ENCODE data around the gene NRIP3. TPM values are rescaled to one million over a fixed set of nuclear protein-coding genes. Genes with fewer than 3 reads are reported as not detected.

The NRIP3 gene
- total and polyA plus RNA-seq, 4 experiments from 2014 or later, result 0.63 to 1.7 (median 1.2) TPM

DNA sequence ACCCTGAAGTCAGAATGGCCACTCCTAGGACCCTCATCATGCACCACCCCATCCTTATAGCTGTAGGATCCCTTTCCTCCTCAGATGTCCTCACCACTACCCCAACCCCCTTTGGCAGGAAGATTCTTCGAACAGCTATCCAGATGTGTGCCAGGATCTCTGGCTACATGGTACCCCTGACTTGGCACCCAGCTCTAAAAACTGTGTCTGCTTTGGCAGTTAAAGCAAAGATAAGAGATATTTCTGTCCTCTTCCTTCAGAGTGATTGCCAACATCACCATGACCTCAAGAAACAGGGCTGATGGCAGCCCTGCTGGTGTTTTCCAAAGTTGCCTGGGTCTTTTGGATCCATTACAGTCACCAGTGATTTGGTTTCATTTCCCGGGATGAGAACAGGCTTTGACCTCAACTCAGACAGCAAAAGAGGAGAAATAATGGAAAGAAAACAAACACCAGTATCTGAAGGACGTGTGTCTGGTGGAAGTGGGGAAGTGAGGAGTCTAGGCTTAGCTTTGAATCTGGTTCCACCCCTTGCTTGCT lies 4.3 kb upstream of the NRIP3 start:
- Mint-ChIP-seq H3K27ac (peak overlapping the region in 1 of 7 donors; percentile 49), H3K4me1 (peaks cover 6 to 13% (median 11%) of the 10 kb centered on the region in 4 donors), H3K36me3 (no peaks in the 10 kb centered on the region), H3K27me3 (peaks cover 2 to 6% of the 10 kb centered on the region in 2 donors), H3K9me3 (peaks cover 0 to 4% (median 0%) of the 10 kb centered on the region in 8 donors), H3K4me3 (no peak overlapping the region)
- no peaks in the 10 kb centered on the region for H3K36me3 ChIP-seq (ENCODE audit: insufficient read depth, low read length)
- intact Hi-C loops (cut with micrococcal nuclease), result no loop called here
- no peak overlapping the region for H3K27ac ChIP-seq (ENCODE audit: low read depth, low read length)
- no peaks in the 10 kb centered on the region for H3K27me3 ChIP-seq (ENCODE audit: insufficient read depth, low read length)
- H3K4me3 ChIP-seq (ENCODE audit: low read length in 2 of 2), result no peak overlapping the region
- H3K4me1 ChIP-seq (ENCODE audit: insufficient read depth, low read length), result peaks cover 10% of the 10 kb centered on the region
- no peaks in the 10 kb centered on the region for H3K9me3 ChIP-seq (ENCODE audit: control insufficient read depth in 1 of 2, low read length in 2 of 2)
- CTCF ChIA-PET (ENCODE audit: partially characterized antibody), result interaction anchor here (1.1 to 3.9 kb wide), 3 partner anchors 7 to 130 kb away, joined by 4 to 39 read pairs (median 5); no protein-coding TSS in a partner anchor
- POLR2A ChIA-PET (ENCODE audit: partially characterized antibody), result interaction anchor here (1.9 kb wide), 1 partner anchor 9 kb away, joined by 4 read pairs; no protein-coding TSS in a partner anchor
- no peak for DNase-seq

GRCh38 chr11:9005087-9005486 lies 1.3 kb upstream of the NRIP3 start:
- H3K27me3 Mint-ChIP-seq, result peaks cover 3 to 14% of the 10 kb centered on the region in 2 donors
- no peak for DNase-seq
- no peaks in the 10 kb centered on the region for H3K9me3 ChIP-seq (ENCODE audit: control insufficient read depth in 1 of 2, low read length in 2 of 2)
- H3K9me3 Mint-ChIP-seq, result peaks cover 0 to 4% (median 0%) of the 10 kb centered on the region in 8 donors
- peaks cover 12 to 28% (median 18%) of the 10 kb centered on the region in 4 donors for H3K4me1 Mint-ChIP-seq
- CTCF ChIA-PET (ENCODE audit: partially characterized antibody), result interaction anchor here (3.9 kb wide), 1 partner anchor 10 kb away, joined by 39 read pairs; no protein-coding TSS in a partner anchor
- H3K4me3 Mint-ChIP-seq, result peak overlapping the region; percentile 52 to 81 (median 75)
- H3K4me3 ChIP-seq (ENCODE audit: low read length in 2 of 2), result no peak overlapping the region
- H3K27ac ChIP-seq (ENCODE audit: low read depth, low read length), result no peak overlapping the region
- peaks cover 16% of the 10 kb centered on the region for H3K4me1 ChIP-seq (ENCODE audit: insufficient read depth, low read length)
- intact Hi-C loops (cut with micrococcal nuclease), result no loop called here
- H3K36me3 Mint-ChIP-seq, result no peaks in the 10 kb centered on the region
- H3K27ac Mint-ChIP-seq, result peak overlapping the region in 6 of 7 donors; percentile 23 to 77 (median 58)
- H3K27me3 ChIP-seq (ENCODE audit: insufficient read depth, low read length), result peaks cover 19% of the 10 kb centered on the region
- H3K36me3 ChIP-seq (ENCODE audit: insufficient read depth, low read length), result no peaks in the 10 kb centered on the region
- POLR2A ChIA-PET (ENCODE audit: partially characterized antibody), result no interaction called here

- H3K27ac Mint-ChIP-seq, result peak overlapping the region in 6 of 7 donors; percentile 4 to 77 (median 34)
- CTCF ChIA-PET (ENCODE audit: partially characterized antibody), result interaction anchor here (1.0 to 3.9 kb wide), 3 partner anchors 9 to 11 kb away, joined by 3 to 39 read pairs (median 7); no protein-coding TSS in a partner anchor
- Histone ChIP-seq H3K27me3 (ENCODE audit: insufficient read depth, low read length) (peaks cover 19% of the 10 kb centered on the region), H3K4me1 (ENCODE audit: insufficient read depth, low read length) (peaks cover 16% of the 10 kb centered on the region), H3K27ac (ENCODE audit: low read depth, low read length) (no peak overlapping the region), H3K4me3 (ENCODE audit: low read length in 2 of 2) (peak overlapping the region in 1 of 2 donors; percentile 41), H3K36me3 (ENCODE audit: insufficient read depth, low read length) (no peaks in the 10 kb centered on the region), H3K9me3 (ENCODE audit: control insufficient read depth in 1 of 2, low read length in 2 of 2) (no peaks in the 10 kb centered on the region)
- intact Hi-C loops (cut with micrococcal nuclease), result loop anchor here (1.0 to 5.0 kb wide), 3 partner anchors 40 to 308 kb away; partner anchors contain the start of genes AKIP1, TMEM41B and TMEM9B
- H3K4me1 Mint-ChIP-seq, result peaks cover 12 to 28% (median 18%) of the 10 kb centered on the region in 4 donors
- POLR2A ChIA-PET (ENCODE audit: partially characterized antibody), result interaction anchor here (0.7 to 2.9 kb wide), 3 partner anchors 40 to 457 kb away, joined by 3 to 14 read pairs (median 3); partner anchors contain the start of genes TMEM9B and ZNF143
- peak overlapping the region; percentile 52 to 81 (median 75) for H3K4me3 Mint-ChIP-seq
- peaks cover 0 to 2% (median 0%) of the 10 kb centered on the region in 8 donors for H3K9me3 Mint-ChIP-seq
- no peaks in the 10 kb centered on the region for H3K36me3 Mint-ChIP-seq
- DNase-seq, result peak in 2 of 5 donors; percentile 20 to 57
- peaks cover 6 to 18% of the 10 kb centered on the region in 2 donors for H3K27me3 Mint-ChIP-seq
These were observed 554 bp upstream of the NRIP3 start for GRCh38 chr11:9004183-9004926.

DNA sequence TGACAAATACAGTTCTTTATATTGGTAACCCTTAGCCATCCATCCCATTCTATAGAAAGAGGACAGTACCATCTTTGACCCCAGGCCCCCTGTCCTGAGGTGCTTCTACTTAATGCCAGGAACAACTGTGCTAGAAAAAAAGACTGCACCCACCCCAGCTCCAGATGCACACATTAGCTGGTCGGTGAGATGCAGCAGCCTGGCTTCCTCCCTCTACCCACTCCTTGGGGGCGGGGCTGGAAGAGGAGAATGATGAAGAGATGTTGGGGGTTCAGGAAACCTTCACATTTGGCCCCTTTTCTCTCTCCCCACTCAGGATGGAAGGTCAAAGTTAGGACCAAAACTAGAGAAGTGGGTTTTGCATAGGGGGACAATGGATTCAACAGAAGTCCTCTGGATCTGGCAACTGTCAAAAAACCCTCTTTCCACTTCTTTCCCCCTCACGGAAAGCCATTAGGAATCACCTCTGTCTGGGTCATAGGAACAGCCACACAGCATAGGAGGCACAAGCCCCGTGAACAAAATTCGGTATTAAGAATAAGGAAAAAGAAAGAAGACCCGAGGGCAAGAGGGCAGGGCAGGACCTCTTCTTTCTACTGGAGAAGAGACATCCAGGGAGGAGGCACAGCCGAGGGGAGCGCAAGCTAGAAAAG lies 755 bp downstream of the NRIP3 start:
- peaks cover 19% of the 10 kb centered on the region for H3K27me3 ChIP-seq (ENCODE audit: insufficient read depth, low read length)
- ChIA-PET POLR2A (ENCODE audit: partially characterized antibody) (interaction anchor here (0.6 to 2.9 kb wide), 4 partner anchors 13 to 458 kb away, joined by 3 to 14 read pairs (median 3); partner anchors contain the start of genes TMEM9B and ZNF143), CTCF (ENCODE audit: partially characterized antibody) (interaction anchor here (1.0 to 1.9 kb wide), 6 partner anchors 11 to 134 kb away, joined by 3 to 7 read pairs (median 4); no protein-coding TSS in a partner anchor)
- Mint-ChIP-seq H3K27me3 (peaks cover 14 to 25% of the 10 kb centered on the region in 2 donors), H3K36me3 (no peaks in the 10 kb centered on the region), H3K4me3 (peak overlapping the region; percentile 79 to 91 (median 86)), H3K4me1 (peaks cover 12 to 28% (median 18%) of the 10 kb centered on the region in 4 donors), H3K27ac (peak overlapping the region; percentile 54 to 87 (median 79)), H3K9me3 (peaks cover 0 to 1% (median 0%) of the 10 kb centered on the region in 8 donors)
- peaks cover 16% of the 10 kb centered on the region for H3K4me1 ChIP-seq (ENCODE audit: insufficient read depth, low read length)
- no peaks in the 10 kb centered on the region for H3K9me3 ChIP-seq (ENCODE audit: control insufficient read depth in 1 of 2, low read length in 2 of 2)
- peak overlapping the region; percentile 30 to 41 for H3K4me3 ChIP-seq (ENCODE audit: low read length in 2 of 2)
- no peaks in the 10 kb centered on the region for H3K36me3 ChIP-seq (ENCODE audit: insufficient read depth, low read length)
- H3K27ac ChIP-seq (ENCODE audit: low read depth, low read length), result no peak overlapping the region
- intact Hi-C loops (cut with micrococcal nuclease), result loop anchor here (5.0 kb wide), 2 partner anchors 91 to 309 kb away; partner anchors contain the start of genes AKIP1 and TMEM41B
- no peak for DNase-seq

- Mint-ChIP-seq H3K9me3 (peaks cover 0 to 1% (median 0%) of the 10 kb centered on the region in 8 donors), H3K4me1 (peaks cover 12 to 28% (median 18%) of the 10 kb centered on the region in 4 donors), H3K36me3 (no peaks in the 10 kb centered on the region), H3K4me3 (peak overlapping the region in 2 of 8 donors; percentile 59 to 79), H3K27me3 (peaks cover 18 to 25% of the 10 kb centered on the region in 2 donors), H3K27ac (peak overlapping the region in 2 of 7 donors; percentile 15 to 39)
- peaks cover 19% of the 10 kb centered on the region for H3K27me3 ChIP-seq (ENCODE audit: insufficient read depth, low read length)
- H3K36me3 ChIP-seq (ENCODE audit: insufficient read depth, low read length), result no peaks in the 10 kb centered on the region
- POLR2A ChIA-PET (ENCODE audit: partially characterized antibody), result interaction anchor here (2.9 kb wide), 1 partner anchor 38 kb away, joined by 14 read pairs; the partner anchor contains the start of gene TMEM9B
- H3K4me3 ChIP-seq (ENCODE audit: low read length in 2 of 2), result no peak overlapping the region
- no peak overlapping the region for H3K27ac ChIP-seq (ENCODE audit: low read depth, low read length)
- no peaks in the 10 kb centered on the region for H3K9me3 ChIP-seq (ENCODE audit: control insufficient read depth in 1 of 2, low read length in 2 of 2)
- peak in 1 of 5 donors; percentile 56 for DNase-seq
- CTCF ChIA-PET (ENCODE audit: partially characterized antibody), result interaction anchor here (1.9 kb wide), 1 partner anchor 136 kb away, joined by 5 read pairs; no protein-coding TSS in a partner anchor
- peaks cover 16% of the 10 kb centered on the region for H3K4me1 ChIP-seq (ENCODE audit: insufficient read depth, low read length)
- intact Hi-C loops (cut with micrococcal nuclease), result loop anchor here (5.0 kb wide), 2 partner anchors 89 to 311 kb away; partner anchors contain the start of genes AKIP1 and TMEM41B
These were observed 2.1 kb downstream of the NRIP3 start for GRCh38 chr11:9001736-9002135.

GRCh38 chr11:8998017-8998416 lies 5.8 kb downstream of the NRIP3 start:
- Mint-ChIP-seq H3K9me3 (peaks cover 0 to 1% (median 0%) of the 10 kb centered on the region in 8 donors), H3K4me3 (no peak overlapping the region), H3K4me1 (peaks cover 6 to 13% (median 7%) of the 10 kb centered on the region in 4 donors), H3K27me3 (peaks cover 18 to 21% of the 10 kb centered on the region in 2 donors), H3K27ac (no peak overlapping the region), H3K36me3 (no peaks in the 10 kb centered on the region)
- Histone ChIP-seq H3K36me3 (ENCODE audit: insufficient read depth, low read length) (no peaks in the 10 kb centered on the region), H3K4me3 (ENCODE audit: low read length in 2 of 2) (no peak overlapping the region), H3K27ac (ENCODE audit: low read depth, low read length) (no peak overlapping the region), H3K27me3 (ENCODE audit: insufficient read depth, low read length) (peaks cover 19% of the 10 kb centered on the region), H3K4me1 (ENCODE audit: insufficient read depth, low read length) (peaks cover 5% of the 10 kb centered on the region), H3K9me3 (ENCODE audit: control insufficient read depth in 1 of 2, low read length in 2 of 2) (no peaks in the 10 kb centered on the region)
- CTCF ChIA-PET (ENCODE audit: partially characterized antibody), result interaction anchor here (8.4 kb wide), 1 partner anchor 18 kb away, joined by 44 read pairs; no protein-coding TSS in a partner anchor
- POLR2A ChIA-PET (ENCODE audit: partially characterized antibody), result no interaction called here
- no peak for DNase-seq
- intact Hi-C loops (cut with micrococcal nuclease), result no loop called here
